ENCODE results near the gene PLPP2. TPM values are rescaled to one million over a fixed set of nuclear protein-coding genes. Genes with fewer than 3 reads are reported as not detected.

Gene PLPP2
- polyA plus RNA-seq, 1 donor from 2014 or later = 2.1 TPM

- Histone ChIP-seq H3K9me3 (ENCODE audit: low read length) (peaks cover 4% of the 10 kb centered on the region), H2AFZ (ENCODE audit: low read depth, low read length) (no peak overlapping the region), H3K4me3 (ENCODE audit: low read length) (no peak overlapping the region), H3F3A (ENCODE audit: insufficient read depth, low read length, poor library complexity, severe bottlenecking) (no peaks in the 10 kb centered on the region), H3K9ac (ENCODE audit: low read length) (no peak overlapping the region), H3K36me3 (ENCODE audit: insufficient read depth, low read length) (peaks cover under 1% of the 10 kb centered on the region), H3K4me2 (ENCODE audit: low read length) (no peak overlapping the region), H3K9me2 (ENCODE audit: insufficient read depth, low read length) (no peaks in the 10 kb centered on the region), H4K20me1 (ENCODE audit: insufficient read depth) (no peaks in the 10 kb centered on the region), H3K27ac (ENCODE audit: low read length) (no peak overlapping the region), H3K27me3 (ENCODE audit: insufficient read depth, low read depth, low read length) (no peaks in the 10 kb centered on the region), H3K79me2 (replicated peaks; ENCODE audit: insufficient read depth, low read length) (peaks cover 34% of the 10 kb centered on the region)
- TF ChIP-seq EP300 (conservative IDR thresholded peaks at IDR 0.05; ENCODE audit: poor library complexity, severe bottlenecking) (no peak), RAD21 (conservative IDR thresholded peaks at IDR 0.05) (no peak), TAF1 (IDR thresholded peaks at IDR 0.05; ENCODE audit: low read depth) (no peak), POLR2AphosphoS5 (IDR thresholded peaks at IDR 0.05) (no peak), SMC3 (conservative IDR thresholded peaks at IDR 0.05; ENCODE audit: poor library complexity) (no peak), EZH2 (IDR thresholded peaks at IDR 0.05; ENCODE audit: borderline replicate concordance, insufficient read depth, low read length, poor library complexity, severe bottlenecking) (no peak), MXI1 (conservative IDR thresholded peaks at IDR 0.05; ENCODE audit: poor library complexity, severe bottlenecking) (no peak)
- TF ChIP-seq, protein P1, sequence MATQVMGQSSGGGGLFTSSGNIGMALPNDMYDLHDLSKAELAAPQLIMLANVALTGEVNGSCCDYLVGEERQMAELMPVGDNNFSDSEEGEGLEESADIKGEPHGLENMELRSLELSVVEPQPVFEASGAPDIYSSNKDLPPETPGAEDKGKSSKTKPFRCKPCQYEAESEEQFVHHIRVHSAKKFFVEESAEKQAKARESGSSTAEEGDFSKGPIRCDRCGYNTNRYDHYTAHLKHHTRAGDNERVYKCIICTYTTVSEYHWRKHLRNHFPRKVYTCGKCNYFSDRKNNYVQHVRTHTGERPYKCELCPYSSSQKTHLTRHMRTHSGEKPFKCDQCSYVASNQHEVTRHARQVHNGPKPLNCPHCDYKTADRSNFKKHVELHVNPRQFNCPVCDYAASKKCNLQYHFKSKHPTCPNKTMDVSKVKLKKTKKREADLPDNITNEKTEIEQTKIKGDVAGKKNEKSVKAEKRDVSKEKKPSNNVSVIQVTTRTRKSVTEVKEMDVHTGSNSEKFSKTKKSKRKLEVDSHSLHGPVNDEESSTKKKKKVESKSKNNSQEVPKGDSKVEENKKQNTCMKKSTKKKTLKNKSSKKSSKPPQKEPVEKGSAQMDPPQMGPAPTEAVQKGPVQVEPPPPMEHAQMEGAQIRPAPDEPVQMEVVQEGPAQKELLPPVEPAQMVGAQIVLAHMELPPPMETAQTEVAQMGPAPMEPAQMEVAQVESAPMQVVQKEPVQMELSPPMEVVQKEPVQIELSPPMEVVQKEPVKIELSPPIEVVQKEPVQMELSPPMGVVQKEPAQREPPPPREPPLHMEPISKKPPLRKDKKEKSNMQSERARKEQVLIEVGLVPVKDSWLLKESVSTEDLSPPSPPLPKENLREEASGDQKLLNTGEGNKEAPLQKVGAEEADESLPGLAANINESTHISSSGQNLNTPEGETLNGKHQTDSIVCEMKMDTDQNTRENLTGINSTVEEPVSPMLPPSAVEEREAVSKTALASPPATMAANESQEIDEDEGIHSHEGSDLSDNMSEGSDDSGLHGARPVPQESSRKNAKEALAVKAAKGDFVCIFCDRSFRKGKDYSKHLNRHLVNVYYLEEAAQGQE (IDR thresholded peaks at IDR 0.05; ENCODE audit: borderline replicate concordance) = no peak
- TF ChIP-seq, protein P2, sequence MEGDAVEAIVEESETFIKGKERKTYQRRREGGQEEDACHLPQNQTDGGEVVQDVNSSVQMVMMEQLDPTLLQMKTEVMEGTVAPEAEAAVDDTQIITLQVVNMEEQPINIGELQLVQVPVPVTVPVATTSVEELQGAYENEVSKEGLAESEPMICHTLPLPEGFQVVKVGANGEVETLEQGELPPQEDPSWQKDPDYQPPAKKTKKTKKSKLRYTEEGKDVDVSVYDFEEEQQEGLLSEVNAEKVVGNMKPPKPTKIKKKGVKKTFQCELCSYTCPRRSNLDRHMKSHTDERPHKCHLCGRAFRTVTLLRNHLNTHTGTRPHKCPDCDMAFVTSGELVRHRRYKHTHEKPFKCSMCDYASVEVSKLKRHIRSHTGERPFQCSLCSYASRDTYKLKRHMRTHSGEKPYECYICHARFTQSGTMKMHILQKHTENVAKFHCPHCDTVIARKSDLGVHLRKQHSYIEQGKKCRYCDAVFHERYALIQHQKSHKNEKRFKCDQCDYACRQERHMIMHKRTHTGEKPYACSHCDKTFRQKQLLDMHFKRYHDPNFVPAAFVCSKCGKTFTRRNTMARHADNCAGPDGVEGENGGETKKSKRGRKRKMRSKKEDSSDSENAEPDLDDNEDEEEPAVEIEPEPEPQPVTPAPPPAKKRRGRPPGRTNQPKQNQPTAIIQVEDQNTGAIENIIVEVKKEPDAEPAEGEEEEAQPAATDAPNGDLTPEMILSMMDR (IDR thresholded peaks at IDR 0.05; ENCODE audit: poor library complexity, severe bottlenecking) = no peak
Observed at GRCh38 chr19:334296-335071, 43.3 kb upstream of the PLPP2 start.

DNA sequence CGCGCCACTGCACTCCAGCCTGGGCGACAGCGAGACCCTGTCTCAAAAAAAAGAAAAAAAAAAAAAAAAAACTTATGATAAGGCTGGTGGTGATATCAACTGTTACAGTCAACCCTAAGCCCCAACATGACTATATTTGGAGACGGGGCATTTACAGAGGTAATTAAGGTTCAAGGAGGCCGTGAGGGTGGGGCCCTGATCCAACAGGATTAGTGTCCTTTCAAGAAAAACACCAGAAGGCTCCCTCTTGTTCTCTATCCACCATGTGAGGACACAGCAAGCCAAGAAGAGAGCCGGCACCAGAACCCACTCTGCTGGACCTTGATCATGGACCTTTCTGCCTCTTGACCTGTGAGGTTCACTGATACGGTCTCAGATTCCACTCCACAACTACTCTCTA, 39.3 kb upstream of the PLPP2 start:
- Histone ChIP-seq H4K20me1 (ENCODE audit: insufficient read depth) (no peaks in the 10 kb centered on the region), H3K4me2 (ENCODE audit: low read length) (no peak overlapping the region), H3K27ac (ENCODE audit: low read length) (no peak overlapping the region), H3K9ac (ENCODE audit: low read length) (no peak overlapping the region), H3K4me3 (ENCODE audit: low read length) (no peak overlapping the region), H3F3A (ENCODE audit: insufficient read depth, low read length, poor library complexity, severe bottlenecking) (no peaks in the 10 kb centered on the region), H3K27me3 (ENCODE audit: insufficient read depth, low read depth, low read length) (no peaks in the 10 kb centered on the region), H3K9me3 (ENCODE audit: low read length) (peaks cover 15% of the 10 kb centered on the region), H2AFZ (ENCODE audit: low read depth, low read length) (no peak overlapping the region), H3K36me3 (ENCODE audit: insufficient read depth, low read length) (peaks cover 17% of the 10 kb centered on the region), H3K79me2 (replicated peaks; ENCODE audit: insufficient read depth, low read length) (peaks cover 8% of the 10 kb centered on the region), H3K9me2 (ENCODE audit: insufficient read depth, low read length) (no peaks in the 10 kb centered on the region)
- TF ChIP-seq EP300 (conservative IDR thresholded peaks at IDR 0.05; ENCODE audit: poor library complexity, severe bottlenecking) = no peak
- TF ChIP-seq TAF1 (IDR thresholded peaks at IDR 0.05; ENCODE audit: low read depth) = no peak
- TF ChIP-seq POLR2AphosphoS5 (IDR thresholded peaks at IDR 0.05) = no peak
- TF ChIP-seq EZH2 (IDR thresholded peaks at IDR 0.05; ENCODE audit: borderline replicate concordance, insufficient read depth, low read length, poor library complexity, severe bottlenecking) = no peak
- TF ChIP-seq SMC3 (conservative IDR thresholded peaks at IDR 0.05; ENCODE audit: poor library complexity) = no peak
- TF ChIP-seq, protein P1 (IDR thresholded peaks at IDR 0.05; ENCODE audit: borderline replicate concordance) = no peak
- TF ChIP-seq MXI1 (conservative IDR thresholded peaks at IDR 0.05; ENCODE audit: poor library complexity, severe bottlenecking) = no peak
- TF ChIP-seq, protein P2 (IDR thresholded peaks at IDR 0.05; ENCODE audit: poor library complexity, severe bottlenecking) = no peak
- no peak for TF ChIP-seq RAD21 (conservative IDR thresholded peaks at IDR 0.05)
